K562 (cell line): ENCODE results near the gene LSM12. TPM values are rescaled to one million over a fixed set of nuclear protein-coding genes. Genes with fewer than 3 reads are reported as not detected.

Experiments used
- HDAC1 ChIP-seq, 2 experiments: fragments of 450-650 bp; IDR thresholded peaks; 2 replicates each; pipeline ENCODE4 v1.6.1; 2016 to 2017; ENCODE audit warnings: inconsistent platforms in 1 of 2, mild to moderate bottlenecking in 1 of 2, moderate library complexity in 1 of 2
- HMGN3 ChIP-seq: IDR thresholded peaks from 2 replicates; pipeline ENCODE4 v1.6.1; 2011; ENCODE audit warnings: borderline replicate concordance, low read depth, mild to moderate bottlenecking, mixed read lengths, low read length; ENCODE audit not compliant: insufficient read length; ENCODE audit errors: extremely low read depth
- SIN3A ChIP-seq, 2 experiments: fragments of 150-350 bp in 1 of 2; IDR thresholded peaks; 2 replicates each; pipeline ENCODE4 v1.6.1; 2011 to 2016; ENCODE audit warnings: borderline replicate concordance in 2 of 2, low read depth in 2 of 2, low read length in 2 of 2, mild to moderate bottlenecking in 2 of 2, moderate library complexity in 2 of 2; ENCODE audit not compliant: control insufficient read depth in 1 of 2
- ZKSCAN8 ChIP-seq: fragments of 200-800 bp; sonication (Bioruptor generic); IDR thresholded peaks from 2 replicates; pipeline ENCODE4 v1.6.1; 2016; ENCODE audit warnings: missing genetic modification characterization, missing compliant biosample characterization
- ZNF23 ChIP-seq: fragments of 250-450 bp; sonication (Bioruptor Pico); IDR thresholded peaks from 2 replicates; pipeline ENCODE4 v1.4.0; 2020; ENCODE audit warnings: mild to moderate bottlenecking
- ZNF324 ChIP-seq: fragments of 250-450 bp; sonication (Bioruptor Pico); IDR thresholded peaks from 2 replicates; pipeline ENCODE4 v1.4.0; 2020; ENCODE audit warnings: mild to moderate bottlenecking
- polyA plus RNA-seq, 8 experiments: library from polyadenylated mRNA; depleted of rRNA in 4 of 8; stranded (reverse) in 5 of 8; unstranded in 3 of 8; fragments of >200 nt; fragmentation: Nextera tagmentation in 2 of 8; fragmentation: Illumina TruSeq in 1 of 8; extraction: Ambion mirVana in 2 of 8; extraction: Trizol in 1 of 8; gene quantifications; 2 replicates each; pipeline versions ENCODE4 v1.2.1 to v1.2.3, GENCODE V29; 2011 to 2014; ENCODE audit warnings: inconsistent platforms in 1 of 8, missing spikeins in 1 of 8
- total RNA-seq, 7 experiments: library from RNA; depleted of rRNA in 6 of 7; stranded (reverse); fragments of >200 nt in 6 of 7; fragmentation: Illumina TruSeq in 2 of 7; extraction: Trizol in 2 of 7; gene quantifications; 2 replicates each; pipeline versions ENCODE4 v1.2.1 to v1.2.3, GENCODE V29; 2011 to 2021; ENCODE audit warnings: low replicate concordance in 1 of 7
- TF ChIP-seq, protein P1 (sequence below): fragments of 250-450 bp; sonication (Bioruptor Pico); IDR thresholded peaks from 2 replicates; pipeline ENCODE4 v1.4.0; 2020; ENCODE audit warnings: mild to moderate bottlenecking, moderate library complexity
- TF ChIP-seq, protein P2 (sequence below): fragments of 450-650 bp; IDR thresholded peaks from 2 replicates; pipeline ENCODE4 v1.6.1; 2016; ENCODE audit warnings: low read depth
- TF ChIP-seq, protein P3 (sequence below): sonication (generic); formaldehyde crosslinking; IDR thresholded peaks from 2 replicates; pipeline ENCODE4 v1.8.0; 2022; ENCODE audit warnings: mild to moderate bottlenecking, missing genetic modification reagents
- TF ChIP-seq, protein P4 (sequence below): sonication (generic); formaldehyde crosslinking; IDR thresholded peaks from 2 replicates; pipeline ENCODE4 v1.8.1; 2023; ENCODE audit warnings: mild to moderate bottlenecking, missing genetic modification reagents, moderate library complexity
- TF ChIP-seq, protein P5 (sequence below): fragments of 250-450 bp; sonication (Bioruptor Pico); IDR thresholded peaks from 2 replicates; pipeline ENCODE4 v1.9.0; 2021; ENCODE audit warnings: mild to moderate bottlenecking, inconsistent platforms

The LSM12 gene
- total and polyA plus RNA-seq, 9 of the 15 experiments (the other 6 are each of a cell fraction or from before 2014, with no cell fraction given), result 53.0 to 258 (median 89.3) TPM

DNA sequence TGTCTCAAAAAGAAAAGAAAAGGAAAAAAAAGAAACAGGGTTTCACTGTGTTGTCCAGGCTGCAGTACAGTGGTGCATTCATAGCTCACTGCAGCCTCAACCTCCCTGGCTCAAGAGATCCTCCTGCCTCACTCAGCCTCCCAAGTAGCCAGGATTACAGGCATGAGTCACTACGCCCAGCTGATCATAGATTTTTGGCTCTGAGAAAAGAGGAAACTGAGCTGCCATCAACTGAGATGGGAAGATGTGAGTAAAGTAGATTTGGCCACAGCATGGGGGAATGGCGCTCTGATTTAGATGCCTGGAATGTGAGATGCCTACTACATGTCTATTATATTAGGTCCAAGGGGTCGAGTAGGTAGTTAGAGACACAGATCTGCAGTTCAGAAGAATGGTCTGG, 67.9 kb downstream of the LSM12 start (continued):
- TF ChIP-seq, protein P1, sequence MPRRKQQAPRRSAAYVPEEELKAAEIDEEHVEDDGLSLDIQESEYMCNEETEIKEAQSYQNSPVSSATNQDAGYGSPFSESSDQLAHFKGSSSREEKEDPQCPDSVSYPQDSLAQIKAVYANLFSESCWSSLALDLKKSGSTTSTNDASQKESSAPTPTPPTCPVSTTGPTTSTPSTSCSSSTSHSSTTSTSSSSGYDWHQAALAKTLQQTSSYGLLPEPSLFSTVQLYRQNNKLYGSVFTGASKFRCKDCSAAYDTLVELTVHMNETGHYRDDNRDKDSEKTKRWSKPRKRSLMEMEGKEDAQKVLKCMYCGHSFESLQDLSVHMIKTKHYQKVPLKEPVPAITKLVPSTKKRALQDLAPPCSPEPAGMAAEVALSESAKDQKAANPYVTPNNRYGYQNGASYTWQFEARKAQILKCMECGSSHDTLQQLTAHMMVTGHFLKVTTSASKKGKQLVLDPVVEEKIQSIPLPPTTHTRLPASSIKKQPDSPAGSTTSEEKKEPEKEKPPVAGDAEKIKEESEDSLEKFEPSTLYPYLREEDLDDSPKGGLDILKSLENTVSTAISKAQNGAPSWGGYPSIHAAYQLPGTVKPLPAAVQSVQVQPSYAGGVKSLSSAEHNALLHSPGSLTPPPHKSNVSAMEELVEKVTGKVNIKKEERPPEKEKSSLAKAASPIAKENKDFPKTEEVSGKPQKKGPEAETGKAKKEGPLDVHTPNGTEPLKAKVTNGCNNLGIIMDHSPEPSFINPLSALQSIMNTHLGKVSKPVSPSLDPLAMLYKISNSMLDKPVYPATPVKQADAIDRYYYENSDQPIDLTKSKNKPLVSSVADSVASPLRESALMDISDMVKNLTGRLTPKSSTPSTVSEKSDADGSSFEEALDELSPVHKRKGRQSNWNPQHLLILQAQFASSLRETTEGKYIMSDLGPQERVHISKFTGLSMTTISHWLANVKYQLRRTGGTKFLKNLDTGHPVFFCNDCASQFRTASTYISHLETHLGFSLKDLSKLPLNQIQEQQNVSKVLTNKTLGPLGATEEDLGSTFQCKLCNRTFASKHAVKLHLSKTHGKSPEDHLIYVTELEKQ, result no peak
- TF ChIP-seq SIN3A (IDR thresholded peaks at IDR 0.05; ENCODE audit: borderline replicate concordance in 2 of 2, control insufficient read depth in 1 of 2, low read depth in 2 of 2, low read length in 2 of 2) (no peak), HMGN3 (no peak), ZNF324 (CRISPR knock-in tag) (no peak), ZNF23 (no peak), HDAC1 (IDR thresholded peaks at IDR 0.05) (no peak), ZKSCAN8 (CRISPR knock-in tag) (no peak)
- TF ChIP-seq, protein P2, sequence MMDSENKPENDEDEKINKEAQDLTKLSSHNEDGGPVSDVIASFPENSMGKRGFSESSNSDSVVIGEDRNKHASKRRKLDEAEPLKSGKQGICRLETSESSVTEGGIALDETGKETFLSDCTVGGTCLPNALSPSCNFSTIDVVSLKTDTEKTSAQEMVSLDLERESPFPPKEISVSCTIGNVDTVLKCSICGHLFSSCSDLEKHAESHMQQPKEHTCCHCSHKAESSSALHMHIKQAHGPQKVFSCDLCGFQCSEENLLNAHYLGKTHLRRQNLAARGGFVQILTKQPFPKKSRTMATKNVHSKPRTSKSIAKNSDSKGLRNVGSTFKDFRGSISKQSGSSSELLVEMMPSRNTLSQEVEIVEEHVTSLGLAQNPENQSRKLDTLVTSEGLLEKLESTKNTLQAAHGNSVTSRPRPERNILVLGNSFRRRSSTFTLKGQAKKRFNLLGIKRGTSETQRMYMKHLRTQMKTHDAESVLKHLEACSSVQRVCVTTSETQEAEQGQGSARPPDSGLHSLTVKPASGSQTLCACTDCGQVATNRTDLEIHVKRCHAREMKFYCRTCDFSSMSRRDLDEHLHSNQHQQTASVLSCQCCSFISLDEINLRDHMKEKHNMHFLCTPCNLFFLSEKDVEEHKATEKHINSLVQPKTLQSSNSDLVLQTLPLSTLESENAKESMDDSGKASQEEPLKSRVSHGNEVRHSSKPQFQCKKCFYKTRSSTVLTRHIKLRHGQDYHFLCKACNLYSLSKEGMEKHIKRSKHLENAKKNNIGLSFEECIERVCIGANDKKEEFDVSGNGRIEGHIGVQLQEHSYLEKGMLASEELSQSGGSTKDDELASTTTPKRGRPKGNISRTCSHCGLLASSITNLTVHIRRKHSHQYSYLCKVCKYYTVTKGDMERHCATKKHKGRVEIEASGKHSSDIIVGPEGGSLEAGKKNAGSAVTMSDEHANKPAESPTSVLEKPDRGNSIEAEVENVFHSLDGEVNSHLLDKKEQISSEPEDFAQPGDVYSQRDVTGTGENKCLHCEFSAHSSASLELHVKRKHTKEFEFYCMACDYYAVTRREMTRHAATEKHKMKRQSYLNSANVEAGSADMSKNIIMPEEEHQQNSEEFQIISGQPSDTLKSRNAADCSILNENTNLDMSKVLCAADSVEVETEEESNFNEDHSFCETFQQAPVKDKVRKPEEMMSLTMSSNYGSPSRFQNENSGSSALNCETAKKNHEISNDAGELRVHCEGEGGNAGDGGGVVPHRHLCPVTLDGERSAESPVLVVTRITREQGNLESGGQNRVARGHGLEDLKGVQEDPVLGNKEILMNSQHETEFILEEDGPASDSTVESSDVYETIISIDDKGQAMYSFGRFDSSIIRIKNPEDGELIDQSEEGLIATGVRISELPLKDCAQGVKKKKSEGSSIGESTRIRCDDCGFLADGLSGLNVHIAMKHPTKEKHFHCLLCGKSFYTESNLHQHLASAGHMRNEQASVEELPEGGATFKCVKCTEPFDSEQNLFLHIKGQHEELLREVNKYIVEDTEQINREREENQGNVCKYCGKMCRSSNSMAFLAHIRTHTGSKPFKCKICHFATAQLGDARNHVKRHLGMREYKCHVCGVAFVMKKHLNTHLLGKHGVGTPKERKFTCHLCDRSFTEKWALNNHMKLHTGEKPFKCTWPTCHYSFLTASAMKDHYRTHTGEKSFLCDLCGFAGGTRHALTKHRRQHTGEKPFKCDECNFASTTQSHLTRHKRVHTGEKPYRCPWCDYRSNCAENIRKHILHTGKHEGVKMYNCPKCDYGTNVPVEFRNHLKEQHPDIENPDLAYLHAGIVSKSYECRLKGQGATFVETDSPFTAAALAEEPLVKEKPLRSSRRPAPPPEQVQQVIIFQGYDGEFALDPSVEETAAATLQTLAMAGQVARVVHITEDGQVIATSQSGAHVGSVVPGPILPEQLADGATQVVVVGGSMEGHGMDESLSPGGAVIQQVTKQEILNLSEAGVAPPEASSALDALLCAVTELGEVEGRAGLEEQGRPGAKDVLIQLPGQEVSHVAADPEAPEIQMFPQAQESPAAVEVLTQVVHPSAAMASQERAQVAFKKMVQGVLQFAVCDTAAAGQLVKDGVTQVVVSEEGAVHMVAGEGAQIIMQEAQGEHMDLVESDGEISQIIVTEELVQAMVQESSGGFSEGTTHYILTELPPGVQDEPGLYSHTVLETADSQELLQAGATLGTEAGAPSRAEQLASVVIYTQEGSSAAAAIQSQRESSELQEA, result no peak
- TF ChIP-seq, protein P3, sequence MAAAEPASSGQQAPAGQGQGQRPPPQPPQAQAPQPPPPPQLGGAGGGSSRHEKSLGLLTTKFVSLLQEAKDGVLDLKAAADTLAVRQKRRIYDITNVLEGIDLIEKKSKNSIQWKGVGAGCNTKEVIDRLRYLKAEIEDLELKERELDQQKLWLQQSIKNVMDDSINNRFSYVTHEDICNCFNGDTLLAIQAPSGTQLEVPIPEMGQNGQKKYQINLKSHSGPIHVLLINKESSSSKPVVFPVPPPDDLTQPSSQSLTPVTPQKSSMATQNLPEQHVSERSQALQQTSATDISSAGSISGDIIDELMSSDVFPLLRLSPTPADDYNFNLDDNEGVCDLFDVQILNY (CRISPR knock-in tag), result no peak
- TF ChIP-seq, protein P4, sequence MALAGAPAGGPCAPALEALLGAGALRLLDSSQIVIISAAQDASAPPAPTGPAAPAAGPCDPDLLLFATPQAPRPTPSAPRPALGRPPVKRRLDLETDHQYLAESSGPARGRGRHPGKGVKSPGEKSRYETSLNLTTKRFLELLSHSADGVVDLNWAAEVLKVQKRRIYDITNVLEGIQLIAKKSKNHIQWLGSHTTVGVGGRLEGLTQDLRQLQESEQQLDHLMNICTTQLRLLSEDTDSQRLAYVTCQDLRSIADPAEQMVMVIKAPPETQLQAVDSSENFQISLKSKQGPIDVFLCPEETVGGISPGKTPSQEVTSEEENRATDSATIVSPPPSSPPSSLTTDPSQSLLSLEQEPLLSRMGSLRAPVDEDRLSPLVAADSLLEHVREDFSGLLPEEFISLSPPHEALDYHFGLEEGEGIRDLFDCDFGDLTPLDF, result no peak
- TF ChIP-seq, protein P5, sequence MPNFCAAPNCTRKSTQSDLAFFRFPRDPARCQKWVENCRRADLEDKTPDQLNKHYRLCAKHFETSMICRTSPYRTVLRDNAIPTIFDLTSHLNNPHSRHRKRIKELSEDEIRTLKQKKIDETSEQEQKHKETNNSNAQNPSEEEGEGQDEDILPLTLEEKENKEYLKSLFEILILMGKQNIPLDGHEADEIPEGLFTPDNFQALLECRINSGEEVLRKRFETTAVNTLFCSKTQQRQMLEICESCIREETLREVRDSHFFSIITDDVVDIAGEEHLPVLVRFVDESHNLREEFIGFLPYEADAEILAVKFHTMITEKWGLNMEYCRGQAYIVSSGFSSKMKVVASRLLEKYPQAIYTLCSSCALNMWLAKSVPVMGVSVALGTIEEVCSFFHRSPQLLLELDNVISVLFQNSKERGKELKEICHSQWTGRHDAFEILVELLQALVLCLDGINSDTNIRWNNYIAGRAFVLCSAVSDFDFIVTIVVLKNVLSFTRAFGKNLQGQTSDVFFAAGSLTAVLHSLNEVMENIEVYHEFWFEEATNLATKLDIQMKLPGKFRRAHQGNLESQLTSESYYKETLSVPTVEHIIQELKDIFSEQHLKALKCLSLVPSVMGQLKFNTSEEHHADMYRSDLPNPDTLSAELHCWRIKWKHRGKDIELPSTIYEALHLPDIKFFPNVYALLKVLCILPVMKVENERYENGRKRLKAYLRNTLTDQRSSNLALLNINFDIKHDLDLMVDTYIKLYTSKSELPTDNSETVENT (CRISPR knock-in tag), result no peak
